HL-60/S4 (cell line): ENCODE results near the gene ULK1.

Experiments
- in situ Hi-C: fragments of 300-500 bp; cut with MboI; formaldehyde crosslinking; loops from 2 replicates; pipeline ENCODE4 v1.14.3; 2022; ENCODE audit warnings: low sequenced_read_pairs

The ULK1 gene

DNA sequence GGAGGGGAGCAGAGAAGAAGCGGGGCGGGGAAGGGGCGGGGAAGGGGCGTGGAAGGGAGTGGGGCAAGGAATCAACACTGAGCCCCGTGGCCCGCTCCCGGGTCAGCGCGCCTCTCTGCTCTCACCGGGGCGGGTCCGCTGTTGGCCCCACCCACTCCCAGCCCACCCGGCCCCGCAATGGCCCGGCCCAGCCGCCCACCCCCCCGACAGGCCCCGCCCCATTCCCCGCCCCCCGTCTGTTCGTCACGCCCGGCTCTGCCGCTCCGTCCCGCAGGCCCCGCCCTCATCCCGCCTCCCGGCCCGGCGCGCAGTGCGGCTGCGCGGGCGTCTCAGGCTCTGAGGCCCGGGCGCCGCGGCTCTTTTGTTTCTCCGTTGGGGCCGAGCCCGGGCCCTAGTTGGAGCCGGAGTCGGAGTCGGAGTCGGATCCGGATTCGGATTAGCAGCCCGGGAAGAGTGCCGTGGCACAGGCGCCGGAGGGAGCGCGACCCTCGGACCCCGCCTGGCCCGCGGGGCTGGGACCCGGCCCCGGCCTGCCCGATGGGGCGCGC is at the start of gene ULK1:
TSS of gene ULK1 (plus strand) at position 310 of the 548 bp plus-strand sequence. CDS start 380 bp downstream, outside the sequence.
- in situ Hi-C loops = no loop called here

DNA sequence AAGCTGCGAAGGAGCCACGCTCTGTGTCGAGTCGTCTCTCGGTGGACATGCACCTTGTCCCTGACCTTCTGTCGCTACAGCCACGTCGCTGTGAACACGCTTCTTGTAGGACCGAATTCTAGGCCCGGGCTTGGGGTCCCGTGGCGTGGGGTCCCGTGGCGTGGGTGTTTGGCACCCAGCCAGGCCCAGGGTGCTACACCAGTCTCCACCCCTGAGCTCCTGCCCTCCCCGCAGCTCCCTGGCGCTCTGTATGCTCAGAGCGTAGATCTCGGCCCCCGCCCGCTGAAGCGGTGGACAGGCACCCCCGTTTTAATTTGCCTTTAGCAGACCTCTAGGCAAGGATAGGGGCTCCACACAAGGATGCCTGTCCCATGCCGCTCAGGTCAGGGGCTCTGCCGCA is 49.8 kb upstream of the ULK1 start:
- in situ Hi-C loops = loop anchor here (10.0 kb wide), 1 partner anchor 100 kb away; the partner anchor contains the start of gene EP400

DNA sequence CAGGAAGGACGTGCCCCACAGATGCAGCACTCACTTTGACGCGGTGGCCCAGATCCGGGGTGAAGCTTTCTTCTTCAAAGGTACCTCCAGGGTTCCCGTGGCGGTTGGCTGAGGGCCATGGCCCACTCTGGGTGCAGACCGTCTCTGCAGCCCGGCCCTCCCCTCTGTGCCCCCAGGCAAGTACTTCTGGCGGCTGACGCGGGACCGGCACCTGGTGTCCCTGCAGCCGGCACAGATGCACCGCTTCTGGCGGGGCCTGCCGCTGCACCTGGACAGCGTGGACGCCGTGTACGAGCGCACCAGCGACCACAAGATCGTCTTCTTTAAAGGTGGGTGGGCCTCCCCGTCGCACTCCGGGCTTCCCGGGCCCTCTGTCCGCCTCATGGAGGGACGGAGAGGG is 49.3 kb upstream of the ULK1 start:
- in situ Hi-C loops = loop anchor here (10.0 kb wide), 1 partner anchor 100 kb away; the partner anchor contains the start of gene EP400

DNA sequence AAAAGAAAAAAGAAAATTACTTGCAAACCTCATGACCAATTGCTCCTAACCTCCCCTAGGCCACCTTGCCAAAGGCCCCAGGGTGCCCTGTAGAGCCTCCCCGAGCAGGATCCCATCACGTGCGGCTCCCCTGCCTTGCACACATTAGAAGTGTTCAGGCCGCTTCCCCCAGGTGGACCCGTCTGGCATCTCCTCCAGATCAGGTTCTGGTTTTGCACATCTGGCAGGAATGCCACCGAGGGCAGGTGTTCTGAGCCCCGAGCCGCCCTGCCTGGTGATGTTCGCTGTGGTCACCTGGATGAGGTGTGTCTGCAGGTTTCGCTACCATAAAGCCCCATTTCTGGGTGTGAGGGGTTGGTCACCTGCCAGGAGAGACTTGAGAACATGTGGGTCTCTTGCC is 47.0 kb upstream of the ULK1 start:
- in situ Hi-C loops = loop anchor here (10.0 kb wide), 1 partner anchor 97 kb away; the partner anchor contains the start of gene EP400

DNA sequence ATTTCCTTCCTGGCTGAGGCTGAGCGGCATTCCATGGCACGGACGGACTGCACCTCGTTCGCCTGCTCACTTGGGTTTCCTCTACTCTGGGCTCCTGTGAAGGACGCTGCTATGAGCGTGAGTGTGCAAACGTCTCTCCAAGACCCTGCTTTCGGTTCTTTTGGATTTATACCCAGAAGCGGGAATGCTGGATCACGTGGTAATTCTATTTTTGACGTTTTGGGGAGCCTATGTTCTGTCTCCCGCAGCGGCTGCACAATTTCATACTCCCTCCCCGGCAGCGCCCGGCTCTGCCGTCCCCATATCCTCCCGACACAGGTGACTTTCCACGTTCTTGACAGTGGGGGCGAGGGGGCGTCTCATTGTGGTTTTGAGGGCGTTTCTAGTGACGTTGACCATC is 45.7 kb upstream of the ULK1 start:
- in situ Hi-C loops = loop anchor here (10.0 kb wide), 1 partner anchor 96 kb away; the partner anchor contains the start of gene EP400

DNA sequence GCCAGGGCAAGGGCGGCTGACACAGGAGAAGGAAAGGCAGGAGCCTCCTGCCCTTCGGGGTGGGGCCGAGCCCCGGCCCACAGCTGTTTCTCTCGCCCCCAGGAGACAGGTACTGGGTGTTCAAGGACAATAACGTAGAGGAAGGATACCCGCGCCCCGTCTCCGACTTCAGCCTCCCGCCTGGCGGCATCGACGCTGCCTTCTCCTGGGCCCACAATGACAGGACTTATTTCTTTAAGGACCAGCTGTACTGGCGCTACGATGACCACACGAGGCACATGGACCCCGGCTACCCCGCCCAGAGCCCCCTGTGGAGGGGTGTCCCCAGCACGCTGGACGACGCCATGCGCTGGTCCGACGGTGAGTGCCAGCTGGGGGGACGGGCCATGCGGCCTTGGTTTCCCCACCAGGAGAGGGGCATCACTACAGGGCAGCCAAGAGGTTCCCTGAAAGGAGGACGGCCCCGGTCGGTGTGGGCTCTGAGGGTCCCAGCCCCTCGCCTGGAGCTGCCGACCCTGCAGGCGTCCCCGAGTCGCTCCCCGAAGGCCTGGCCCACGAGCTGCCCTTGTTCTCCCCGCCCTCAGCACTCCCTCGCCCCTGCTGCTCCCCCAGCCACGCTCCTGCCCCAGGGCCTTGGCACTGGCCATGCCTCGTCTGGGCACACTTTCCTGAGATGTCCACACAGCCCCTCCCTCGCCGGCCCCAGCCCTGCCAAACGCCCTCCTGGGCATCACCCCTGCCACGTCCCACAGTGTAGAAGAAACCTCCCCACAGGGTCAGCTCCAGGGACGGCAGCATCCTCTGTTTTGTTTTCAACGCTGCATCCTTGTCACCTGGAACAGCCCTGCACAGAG is 44.5 kb upstream of the ULK1 start:
- in situ Hi-C loops = loop anchor here (10.0 kb wide), 1 partner anchor 95 kb away; the partner anchor contains the start of gene EP400

DNA sequence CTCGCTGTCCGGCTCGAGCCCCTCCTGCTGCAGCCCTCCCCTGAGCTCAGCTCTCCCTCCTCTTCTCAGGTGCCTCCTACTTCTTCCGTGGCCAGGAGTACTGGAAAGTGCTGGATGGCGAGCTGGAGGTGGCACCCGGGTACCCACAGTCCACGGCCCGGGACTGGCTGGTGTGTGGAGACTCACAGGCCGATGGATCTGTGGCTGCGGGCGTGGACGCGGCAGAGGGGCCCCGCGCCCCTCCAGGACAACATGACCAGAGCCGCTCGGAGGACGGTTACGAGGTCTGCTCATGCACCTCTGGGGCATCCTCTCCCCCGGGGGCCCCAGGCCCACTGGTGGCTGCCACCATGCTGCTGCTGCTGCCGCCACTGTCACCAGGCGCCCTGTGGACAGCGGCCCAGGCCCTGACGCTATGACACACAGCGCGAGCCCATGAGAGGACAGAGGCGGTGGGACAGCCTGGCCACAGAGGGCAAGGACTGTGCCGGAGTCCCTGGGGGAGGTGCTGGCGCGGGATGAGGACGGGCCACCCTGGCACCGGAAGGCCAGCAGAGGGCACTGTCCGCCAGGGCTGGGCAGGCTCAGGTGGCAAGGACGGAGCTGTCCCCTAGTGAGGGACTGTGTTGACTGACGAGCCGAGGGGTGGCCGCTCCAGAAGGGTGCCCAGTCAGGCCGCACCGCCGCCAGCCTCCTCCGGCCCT is 43.4 kb upstream of the ULK1 start:
- in situ Hi-C loops = no loop called here

DNA sequence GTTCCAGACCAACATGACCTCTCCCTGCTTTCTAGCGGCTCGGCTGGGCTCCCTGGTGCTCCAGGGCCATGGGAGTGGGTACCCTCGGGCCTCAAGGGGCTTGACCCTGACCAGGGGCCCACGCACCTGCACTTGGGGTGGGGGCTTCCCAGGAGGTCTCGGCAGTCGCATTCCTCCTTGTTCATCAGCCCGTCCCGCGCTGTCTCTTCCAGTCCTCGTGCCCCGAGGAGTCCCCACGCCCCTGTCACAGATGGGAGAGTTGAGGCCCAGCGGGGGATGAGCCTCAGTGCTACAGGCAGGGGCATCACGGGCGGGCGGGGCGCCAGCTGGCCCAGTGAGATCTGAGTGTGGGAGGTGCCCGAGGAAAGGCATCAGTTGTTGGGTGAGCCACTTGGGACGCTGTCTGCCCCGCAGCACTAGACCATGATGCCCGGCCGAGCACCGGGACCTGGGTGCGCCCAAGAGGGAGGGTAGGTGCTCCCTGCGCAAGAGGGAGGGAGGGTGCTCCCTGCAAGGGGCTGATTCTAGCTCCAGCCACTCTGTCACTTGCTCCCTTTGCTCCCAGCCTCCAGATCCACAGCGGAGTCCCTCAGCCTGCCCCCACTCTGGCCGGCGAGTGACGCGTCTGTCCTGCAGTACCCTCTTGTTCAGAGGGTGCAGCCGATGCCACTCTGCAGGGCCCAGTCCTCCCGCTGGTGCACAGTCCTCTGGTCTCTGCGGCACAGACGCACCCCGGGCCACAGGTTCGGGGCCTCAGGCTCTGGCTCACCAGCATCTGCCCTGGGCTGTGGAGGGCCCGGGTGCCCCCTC is 42.5 kb upstream of the ULK1 start:
- in situ Hi-C loops = no loop called here

DNA sequence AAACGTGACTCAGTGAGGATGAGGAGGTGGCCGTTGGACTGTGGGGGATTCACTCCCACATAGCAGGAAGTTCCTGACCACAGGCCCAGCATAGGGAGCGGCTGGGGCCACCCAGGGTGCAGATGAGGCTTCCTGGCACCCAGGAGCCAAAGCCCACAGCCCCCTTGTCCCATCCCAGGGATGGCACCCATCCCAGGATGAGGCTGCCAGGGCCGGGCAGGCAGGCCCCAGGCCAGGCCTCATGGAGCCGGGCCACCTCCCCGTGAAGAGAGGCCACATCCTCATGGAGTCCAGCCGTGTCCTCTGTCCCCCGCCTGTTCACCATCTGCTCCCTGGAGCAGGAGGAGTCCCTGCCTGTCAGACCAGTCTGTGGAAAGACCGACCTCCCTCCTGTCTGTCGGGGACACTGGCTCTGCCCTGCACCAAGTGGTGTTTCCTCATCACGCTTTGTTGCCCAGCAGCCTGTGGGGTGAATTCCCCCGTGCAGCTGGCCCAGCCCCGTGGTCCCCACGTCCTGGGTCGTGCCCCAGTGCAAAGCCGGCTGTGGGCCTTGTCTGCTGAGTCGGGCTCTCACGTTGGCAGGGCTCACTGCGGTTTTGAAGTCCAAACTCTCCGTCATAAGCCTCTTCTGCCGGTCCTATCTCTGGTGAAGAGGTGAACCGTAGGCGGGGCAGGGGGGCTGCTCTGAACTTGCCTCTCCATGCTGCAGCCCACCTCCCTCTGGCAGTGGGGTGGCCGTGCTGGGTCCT is 41.7 kb upstream of the ULK1 start:
- in situ Hi-C loops = no loop called here

DNA sequence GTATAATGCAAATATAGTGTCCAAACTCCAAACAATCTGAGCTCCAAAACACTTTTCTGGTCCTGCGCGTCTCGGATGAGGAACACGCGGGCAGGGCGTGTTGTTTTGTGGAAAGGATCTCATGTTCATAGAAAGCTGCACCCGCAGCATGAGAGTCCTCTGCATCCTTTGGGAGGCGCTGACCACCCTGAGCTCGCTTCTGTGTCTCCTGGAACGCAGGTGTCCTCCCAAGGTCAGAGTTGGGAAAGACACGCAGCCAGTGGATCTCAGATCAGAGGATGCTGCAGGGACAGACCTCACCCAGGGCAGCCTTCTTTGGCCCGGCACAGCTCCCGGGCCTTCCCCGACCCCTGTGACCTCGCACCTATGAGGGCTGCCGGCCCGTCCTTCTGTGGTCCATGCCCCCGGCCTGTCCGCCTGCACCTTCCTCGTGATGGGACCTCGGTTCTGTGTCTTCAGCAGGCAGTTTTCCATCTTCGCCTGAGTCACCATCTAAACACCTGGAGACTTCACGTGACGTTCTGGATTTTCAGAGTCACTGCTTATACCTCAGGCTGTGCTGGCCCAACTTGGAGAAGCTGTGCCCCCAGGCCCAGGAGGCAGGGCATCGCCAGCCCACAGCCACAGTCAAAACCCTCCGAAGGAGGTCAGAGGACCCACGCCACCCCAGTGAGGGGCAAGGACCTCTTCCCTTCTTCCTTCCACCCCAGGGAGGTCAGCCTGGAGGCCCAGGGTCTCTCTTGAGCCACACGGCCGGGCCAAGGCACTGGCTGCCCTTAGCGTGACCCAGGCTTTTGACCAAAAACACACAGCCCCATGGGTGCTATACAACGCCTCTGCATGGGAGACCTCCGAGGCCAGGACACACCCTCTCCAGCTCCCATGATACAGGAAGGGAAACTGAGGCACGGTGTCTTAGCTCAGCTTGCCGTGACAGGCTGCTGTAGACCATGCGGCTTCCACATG is 40.3 kb upstream of the ULK1 start:
- in situ Hi-C loops = no loop called here

DNA sequence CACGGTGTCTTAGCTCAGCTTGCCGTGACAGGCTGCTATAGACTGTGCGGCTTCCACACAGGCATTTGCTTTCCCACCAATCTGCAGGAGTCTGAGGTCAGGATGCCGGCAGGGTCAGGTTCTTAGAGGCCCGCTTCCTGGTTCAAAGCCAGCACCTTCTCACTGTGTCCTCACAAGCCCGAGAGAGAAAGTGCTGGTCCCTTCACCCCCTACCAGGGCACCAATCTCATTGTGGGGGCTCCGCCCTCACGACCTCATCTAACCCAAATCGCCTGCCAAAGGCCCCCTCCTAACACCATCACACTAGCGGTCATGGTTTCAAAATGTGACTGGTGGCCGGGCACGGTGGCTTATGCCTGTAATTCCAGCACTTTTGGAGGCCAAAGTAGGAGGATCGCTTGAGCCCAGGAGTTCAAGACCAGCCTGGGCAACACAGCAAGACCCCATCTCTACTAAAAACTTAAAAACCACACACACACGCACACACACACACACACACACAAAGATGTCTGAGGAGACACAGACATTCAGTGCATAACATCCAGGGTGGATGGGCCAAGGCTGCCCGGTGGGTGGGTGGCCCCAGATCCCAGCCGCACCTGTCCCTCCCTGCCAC is 39.5 kb upstream of the ULK1 start:
- in situ Hi-C loops = no loop called here

DNA sequence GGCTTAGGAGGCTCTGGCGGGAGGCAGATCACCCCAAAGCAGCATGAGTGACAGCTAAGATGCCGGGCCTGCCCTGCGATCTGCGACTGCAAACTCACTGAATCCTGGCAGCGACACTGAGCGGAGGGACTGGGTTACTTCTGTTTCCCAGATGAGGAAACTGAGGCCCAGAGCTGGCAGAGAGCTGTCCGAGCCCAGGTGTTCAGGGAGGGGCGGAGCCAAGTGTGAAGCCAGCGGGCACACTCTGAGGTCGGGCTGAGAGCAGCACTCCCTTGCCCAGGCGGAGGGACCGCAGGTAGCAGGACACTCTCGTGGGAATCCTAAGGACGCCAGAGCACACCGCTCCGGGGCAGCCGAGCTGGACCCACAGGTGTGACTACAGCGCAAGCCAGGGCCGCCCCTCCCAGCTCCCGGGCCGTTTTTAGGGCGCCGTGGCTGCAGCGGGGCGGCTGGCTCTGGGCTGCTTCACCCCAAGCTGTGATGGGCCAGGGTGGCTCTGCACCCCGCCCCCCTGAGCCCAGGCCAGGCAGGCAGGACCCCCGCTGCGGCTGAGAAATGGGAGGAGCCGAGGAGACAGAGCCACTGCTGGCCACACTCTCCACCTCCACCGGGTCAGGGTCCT is 38.8 kb upstream of the ULK1 start:
- in situ Hi-C loops = no loop called here

DNA sequence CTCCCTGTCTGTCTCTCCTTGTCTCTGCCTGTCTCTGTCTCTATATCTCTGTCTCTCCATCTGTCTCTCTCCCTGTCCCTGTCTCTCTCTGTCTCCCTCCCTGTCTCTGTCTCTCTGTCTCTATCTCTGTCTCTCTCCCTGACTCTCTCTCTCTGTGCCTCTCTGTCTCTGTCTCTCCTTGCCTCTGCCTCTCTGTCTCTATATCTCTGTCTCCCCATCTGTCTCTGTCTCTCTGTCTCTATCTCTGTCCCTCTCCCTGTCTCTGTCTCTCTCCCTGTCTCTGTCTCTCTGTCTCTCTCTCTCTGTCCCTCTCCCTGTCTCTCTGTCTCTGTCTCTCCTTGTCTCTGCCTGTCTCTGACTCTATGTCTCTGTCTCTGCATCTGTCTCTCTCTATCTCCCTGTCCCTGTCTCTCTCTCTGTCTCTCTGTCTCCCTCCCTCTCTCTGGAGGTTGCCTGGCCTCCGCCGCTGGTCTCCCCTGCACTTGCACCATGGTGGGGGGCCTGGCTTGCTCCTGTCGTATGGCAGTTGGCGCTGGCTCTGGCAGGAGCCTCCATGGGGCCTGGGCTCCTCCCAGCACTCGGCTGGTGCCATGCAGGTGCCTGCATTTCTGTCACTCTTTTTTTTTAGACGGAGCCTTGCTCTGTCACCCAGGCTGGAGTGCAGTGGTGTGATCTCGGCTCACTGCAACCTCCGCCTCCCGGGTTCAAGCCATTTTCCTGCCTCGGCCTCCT is 37.9 kb upstream of the ULK1 start:
- in situ Hi-C loops = no loop called here

DNA sequence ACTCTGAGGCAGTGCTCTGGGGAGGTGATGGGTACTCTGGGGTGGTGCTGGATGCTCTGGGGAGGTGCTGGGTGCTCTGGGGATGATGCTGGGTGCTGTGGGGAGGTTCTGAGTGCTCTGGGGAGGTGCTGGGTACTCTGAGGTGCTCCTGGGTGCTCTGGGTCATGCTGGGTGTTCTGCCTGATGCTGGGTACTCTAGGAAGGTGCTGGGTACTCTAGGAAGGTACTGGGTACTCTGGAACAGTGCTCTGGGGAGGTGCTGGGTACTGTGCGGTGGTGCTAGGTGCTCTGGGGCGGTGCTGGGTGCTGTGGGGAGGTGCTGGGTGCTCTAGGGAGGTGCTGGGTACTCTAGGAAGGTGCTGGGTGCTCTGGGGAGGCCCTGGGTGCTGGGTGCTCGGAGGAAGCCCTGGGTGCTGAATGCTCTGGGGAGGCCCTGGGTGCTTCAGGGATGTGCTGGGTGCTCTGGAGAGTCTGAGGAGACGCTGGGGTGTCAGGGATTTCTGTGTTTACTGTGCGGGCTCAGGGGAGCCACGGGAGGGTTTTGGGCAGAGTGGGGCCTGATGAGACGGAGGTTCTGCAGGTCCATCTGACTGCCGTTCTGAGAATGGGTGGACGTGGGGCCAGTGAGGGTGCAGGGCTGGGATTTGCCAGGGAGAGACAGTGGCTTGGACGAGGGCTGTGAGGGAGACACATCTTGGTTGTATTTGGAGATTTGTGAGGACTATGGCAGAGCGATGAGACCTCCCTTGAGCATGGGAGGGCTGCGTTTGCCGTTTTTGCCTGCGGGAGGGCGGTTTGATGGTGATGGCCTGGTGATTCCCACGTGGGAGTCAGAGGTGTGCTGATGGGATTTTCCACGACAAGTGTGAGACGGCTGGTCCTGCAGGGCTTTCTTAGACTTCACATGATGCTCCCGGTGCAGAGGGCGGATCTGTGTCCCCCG is 36.2 kb upstream of the ULK1 start:
- in situ Hi-C loops = no loop called here

DNA sequence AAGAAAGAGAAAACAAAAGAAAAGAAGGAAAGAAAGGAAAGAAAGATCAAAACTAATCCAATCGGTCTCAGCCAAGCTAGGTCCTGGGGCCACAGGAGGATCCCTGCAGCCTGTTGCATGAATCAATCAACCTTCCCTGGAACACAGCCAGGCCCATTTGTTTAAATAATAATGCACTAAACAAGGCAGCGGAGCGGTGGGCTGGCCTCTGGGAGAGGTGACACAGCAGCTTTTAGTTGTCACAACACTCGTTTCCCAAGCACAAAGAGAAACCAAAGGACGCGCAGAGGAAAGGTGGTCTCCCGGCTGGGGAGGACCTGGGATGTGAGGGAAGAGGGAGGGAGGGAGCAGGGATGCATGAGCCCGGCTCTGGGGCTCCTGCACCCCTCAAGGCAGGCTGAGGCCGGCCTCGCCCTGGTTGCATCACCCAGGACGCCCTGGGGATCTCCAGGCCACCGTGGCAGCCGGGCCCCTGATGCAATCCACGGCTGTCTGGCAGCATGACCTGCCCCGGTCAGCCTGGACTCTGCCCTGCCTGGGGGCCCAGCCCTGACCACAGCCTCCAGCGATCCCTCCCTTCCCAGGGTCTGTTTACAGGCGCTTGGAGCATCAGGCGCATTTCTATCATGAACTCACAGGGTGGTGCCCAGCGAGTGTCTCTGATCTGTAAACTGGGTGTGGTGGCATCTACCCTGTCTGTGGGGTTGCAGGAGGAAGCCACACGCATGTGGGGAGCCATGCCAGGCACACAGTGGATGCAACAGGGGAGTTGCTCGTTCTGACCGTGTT is 33.8 kb upstream of the ULK1 start:
- in situ Hi-C loops = no loop called here
